PC-3 (cell line): ENCODE measurements around the gene ATF6. TPM values are rescaled to one million over a fixed set of nuclear protein-coding genes. Genes with fewer than 3 reads are reported as not detected.

Experiments
- ATAC-seq: fragments of 200-7000 bp; cut with Tn5 transposase; 2 replicates; pipeline ENCODE4 v1.9.1; 2020; ENCODE audit warnings: mild to moderate bottlenecking, moderate library complexity
- BruUV-seq: library from RNA; stranded (reverse); fragments of 400-500 nt; replicated peaks from 2 replicates; lab custom pipeline; 2021; lab: Mats Ljungman, UMichigan
- CTCF ChIA-PET: fragments of 300-600 bp; sonication (Branson Sonifier 250); formaldehyde crosslinking; loops from one replicate; lab custom pipeline; 2022; ENCODE audit warnings: antibody characterized with exemption; lab: Charles Lee
- POLR2A ChIA-PET: fragments of 300-600 bp; sonication (Branson Sonifier 250); formaldehyde crosslinking; loops from one replicate; lab custom pipeline; 2022; ENCODE audit warnings: antibody characterized with exemption; ENCODE audit not compliant: unreplicated experiment; lab: Charles Lee
- DNase-seq: peaks from one replicate; pipeline ENCODE4 v3.0.0-alpha.2; 2015
- H2AFZ ChIP-seq: fragments of 300-600 bp; sonication (generic); 2 replicates; pipeline ENCODE4 v1.6.0; 2016; ENCODE audit warnings: antibody characterized with exemption, low read length
- H3F3A ChIP-seq: fragments of 300-600 bp; sonication (generic); one replicate; pipeline ENCODE4 v1.6.0; 2017; ENCODE audit warnings: antibody characterized with exemption, low read length, control low read depth, mild to moderate bottlenecking; ENCODE audit not compliant: unreplicated experiment
- H3K27ac ChIP-seq: fragments of 300-600 bp; sonication (generic); 2 replicates; pipeline ENCODE4 v1.5.1; 2016; ENCODE audit warnings: mild to moderate bottlenecking, low read length
- H3K27me3 ChIP-seq: fragments of 300-600 bp; sonication (generic); 2 replicates; pipeline ENCODE4 v1.6.1; 2016; ENCODE audit warnings: low read length, mixed read lengths
- H3K36me3 ChIP-seq: fragments of 300-600 bp; sonication (generic); 2 replicates; pipeline ENCODE4 v1.6.1; 2016; ENCODE audit warnings: low read depth, mixed run types, low read length, mixed read lengths
- H3K4me1 ChIP-seq: fragments of 300-600 bp; sonication (generic); 2 replicates; pipeline ENCODE4 v1.5.1; 2016; ENCODE audit warnings: low read length; ENCODE audit not compliant: insufficient read depth
- H3K4me2 ChIP-seq: fragments of 300-600 bp; sonication (generic); 2 replicates; pipeline ENCODE4 v1.6.0; 2016; ENCODE audit warnings: low read length
- H3K4me3 ChIP-seq: fragments of 300-600 bp; sonication (generic); 2 replicates; pipeline ENCODE4 v1.5.1; 2016; ENCODE audit warnings: mild to moderate bottlenecking, low read length, mixed read lengths
- H3K79me2 ChIP-seq: fragments of 300-600 bp; sonication (generic); 2 replicates; pipeline ENCODE4 v1.6.1; 2017; ENCODE audit warnings: low read length, mixed read lengths
- H3K9ac ChIP-seq: fragments of 300-600 bp; sonication (generic); 2 replicates; pipeline ENCODE4 v1.6.0; 2016; ENCODE audit warnings: mild to moderate bottlenecking, low read length
- H3K9me2 ChIP-seq: fragments of 300-600 bp; sonication (generic); replicated peaks from 2 replicates; pipeline ENCODE4 v1.6.1; 2016; ENCODE audit warnings: mixed run types, low read length, mixed read lengths
- H3K9me3 ChIP-seq: fragments of 300-600 bp; sonication (generic); 2 replicates; pipeline ENCODE4 v1.6.1; 2016; ENCODE audit warnings: low read length, mixed read lengths
- H4K20me1 ChIP-seq: fragments of 300-600 bp; sonication (generic); 2 replicates; pipeline ENCODE4 v1.6.1; 2016; ENCODE audit warnings: low read length, mixed read lengths
- EZH2 ChIP-seq: fragments of 300-600 bp; sonication (generic); IDR thresholded peaks from one replicate; pipeline ENCODE4 v1.6.1; 2017; ENCODE audit warnings: antibody characterized with exemption, mild to moderate bottlenecking, low read length; ENCODE audit not compliant: unreplicated experiment
- EZH2phosphoT487 ChIP-seq: fragments of 300-600 bp; sonication (generic); IDR thresholded peaks from 2 replicates; pipeline ENCODE4 v1.6.1; 2018; ENCODE audit warnings: mild to moderate bottlenecking, antibody characterized with exemption, low read length, borderline replicate concordance
- intact Hi-C: fragments of 100-400 bp; cut with micrococcal nuclease; formaldehyde crosslinking; loops from 2 replicates; pipeline ENCODE4 v1.9.0; 2023
- total RNA-seq: library from RNA; depleted of rRNA; stranded (reverse); fragments of >200 nt; gene quantifications from 2 replicates; pipeline ENCODE4 v1.2.3, GENCODE V29; 2014
- TF ChIP-seq, protein P1 (sequence below): fragments of 300-600 bp; sonication (generic); conservative IDR thresholded peaks from 2 replicates; pipeline ENCODE4 v1.5.1; 2017; ENCODE audit warnings: antibody characterized with exemption, low read depth, mild to moderate bottlenecking, low read length

Gene ATF6
- total RNA-seq, 1 experiment from 2014 or later = 19.7 TPM

DNA sequence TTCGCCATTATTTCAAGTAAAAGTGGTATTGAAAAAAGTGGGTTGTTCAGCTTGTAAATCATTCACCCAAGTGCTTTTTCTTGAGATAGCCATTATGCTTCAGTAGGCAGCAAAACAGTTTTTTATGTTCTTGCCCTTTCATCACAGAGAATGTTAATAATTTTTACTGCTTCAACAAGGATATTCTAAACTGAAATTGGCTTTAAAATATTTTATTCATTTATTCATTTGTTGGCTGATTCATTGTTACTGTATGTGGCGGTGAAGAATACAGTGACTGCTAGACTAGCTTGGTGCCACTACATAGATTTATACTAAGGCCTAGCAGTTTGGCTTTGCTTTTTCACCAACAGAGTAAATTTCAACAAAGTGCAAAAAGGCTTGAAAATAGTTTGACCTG lies 136.1 kb downstream of the ATF6 start:
- no peak for ATAC-seq
- CTCF ChIA-PET = interaction anchor here (0.8 kb wide), 1 partner anchor 135 kb away, joined by 8 read pairs; no protein-coding TSS in a partner anchor

DNA sequence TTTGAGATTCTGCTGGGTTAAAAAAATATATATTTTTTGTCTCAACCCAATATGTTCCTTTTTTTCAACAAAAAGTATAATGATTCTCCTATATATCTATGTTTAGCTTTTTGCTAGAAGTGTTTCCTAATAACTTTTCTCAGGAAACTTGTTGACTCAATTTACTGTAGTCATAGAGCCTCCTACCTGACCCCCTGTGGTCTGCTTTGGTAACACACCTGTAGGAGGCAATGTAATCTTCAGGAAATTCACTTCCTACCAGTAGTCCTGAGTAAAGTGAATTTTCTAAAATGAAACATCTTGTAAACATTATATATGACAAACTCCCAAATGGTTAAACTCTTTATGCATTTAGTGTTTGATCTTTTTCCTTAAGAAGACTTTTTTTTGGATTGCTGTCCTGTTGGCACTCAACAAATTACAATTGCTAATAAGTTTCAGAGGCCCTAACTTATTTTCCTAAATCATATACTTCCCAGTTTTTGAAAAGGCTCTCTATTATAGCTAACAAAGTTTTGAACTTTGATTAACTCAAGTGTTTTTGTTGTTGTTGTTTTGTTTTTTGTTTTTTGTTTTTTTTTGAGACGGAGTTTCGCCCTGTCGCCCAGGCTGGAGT lies 139.3 kb downstream of the ATF6 start:
- DNase-seq (peak; percentile 74), ATAC-seq (peak; percentile 40; the same call in 1 of the 2 replicates)
- Histone ChIP-seq H3K36me3 (no peaks in the 10 kb centered on the region), H3K27ac (no peak overlapping the region), H3K4me3 (no peak overlapping the region), H3K9me2 (no peaks in the 10 kb centered on the region), H3K27me3 (no peaks in the 10 kb centered on the region), H3K9ac (no peak overlapping the region), H3F3A (no peaks in the 10 kb centered on the region), H2AFZ (no peak overlapping the region), H3K4me2 (no peak overlapping the region), H4K20me1 (no peaks in the 10 kb centered on the region), H3K4me1 (peaks cover 12% of the 10 kb centered on the region), H3K9me3 (no peaks in the 10 kb centered on the region), H3K79me2 (no peaks in the 10 kb centered on the region)
- intact Hi-C loops = no loop called here
- POLR2A ChIA-PET = no interaction called here
- TF ChIP-seq, protein P1, sequence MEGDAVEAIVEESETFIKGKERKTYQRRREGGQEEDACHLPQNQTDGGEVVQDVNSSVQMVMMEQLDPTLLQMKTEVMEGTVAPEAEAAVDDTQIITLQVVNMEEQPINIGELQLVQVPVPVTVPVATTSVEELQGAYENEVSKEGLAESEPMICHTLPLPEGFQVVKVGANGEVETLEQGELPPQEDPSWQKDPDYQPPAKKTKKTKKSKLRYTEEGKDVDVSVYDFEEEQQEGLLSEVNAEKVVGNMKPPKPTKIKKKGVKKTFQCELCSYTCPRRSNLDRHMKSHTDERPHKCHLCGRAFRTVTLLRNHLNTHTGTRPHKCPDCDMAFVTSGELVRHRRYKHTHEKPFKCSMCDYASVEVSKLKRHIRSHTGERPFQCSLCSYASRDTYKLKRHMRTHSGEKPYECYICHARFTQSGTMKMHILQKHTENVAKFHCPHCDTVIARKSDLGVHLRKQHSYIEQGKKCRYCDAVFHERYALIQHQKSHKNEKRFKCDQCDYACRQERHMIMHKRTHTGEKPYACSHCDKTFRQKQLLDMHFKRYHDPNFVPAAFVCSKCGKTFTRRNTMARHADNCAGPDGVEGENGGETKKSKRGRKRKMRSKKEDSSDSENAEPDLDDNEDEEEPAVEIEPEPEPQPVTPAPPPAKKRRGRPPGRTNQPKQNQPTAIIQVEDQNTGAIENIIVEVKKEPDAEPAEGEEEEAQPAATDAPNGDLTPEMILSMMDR = peak; percentile 87
- TF ChIP-seq EZH2phosphoT487 = no peak
- BruUV-seq = no TSS peak
- CTCF ChIA-PET = interaction anchor here (0.6 to 1.0 kb wide), 3 partner anchors 26 to 95 kb away, joined by 3 to 5 read pairs (median 5); no protein-coding TSS in a partner anchor

More for the DNA sequence above, 136.1 kb downstream of the ATF6 start:
- no peaks in the 10 kb centered on the region for H3K9me2 ChIP-seq
- H3K27me3 ChIP-seq = no peaks in the 10 kb centered on the region
- intact Hi-C loops = no loop called here
- H3K4me1 ChIP-seq = peaks cover 12% of the 10 kb centered on the region
- no peak overlapping the region for H3K27ac ChIP-seq
- H3K9ac ChIP-seq = no peak overlapping the region
- H4K20me1 ChIP-seq = no peaks in the 10 kb centered on the region
- TF ChIP-seq EZH2phosphoT487 = no peak
- no peak for TF ChIP-seq EZH2
- TF ChIP-seq, protein P1 = no peak
- no peaks in the 10 kb centered on the region for H3K79me2 ChIP-seq
- no peaks in the 10 kb centered on the region for H3F3A ChIP-seq
- no peaks in the 10 kb centered on the region for H3K36me3 ChIP-seq
- H3K4me3 ChIP-seq = no peak overlapping the region
- no peak for DNase-seq
- no peak overlapping the region for H3K4me2 ChIP-seq
- no TSS peak for BruUV-seq
- H3K9me3 ChIP-seq = no peaks in the 10 kb centered on the region
- H2AFZ ChIP-seq = no peak overlapping the region
- POLR2A ChIA-PET = no interaction called here

DNA sequence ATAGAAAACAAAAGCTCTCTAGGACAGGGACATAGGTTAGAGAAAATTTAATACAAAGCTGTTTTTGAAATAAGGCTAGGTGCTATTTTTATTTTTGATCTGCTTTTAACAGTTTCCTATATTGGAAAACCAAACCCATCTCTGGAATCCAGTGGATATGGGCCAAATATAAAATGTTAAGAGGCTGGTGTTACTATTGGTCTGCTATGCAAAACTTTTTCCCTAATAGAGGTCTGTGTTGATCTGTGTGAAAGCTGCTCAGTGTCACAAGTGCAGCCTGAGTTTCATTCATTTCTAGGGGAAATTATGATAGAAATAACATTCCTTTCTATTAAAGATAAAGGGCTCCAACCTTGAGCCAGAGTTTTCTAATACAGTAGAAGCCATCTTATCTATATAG lies 141.1 kb downstream of the ATF6 start:
- no peak overlapping the region for H3K27ac ChIP-seq

More for the DNA sequence above, 141.1 kb downstream of the ATF6 start:
- no peaks in the 10 kb centered on the region for H3K27me3 ChIP-seq
- no peaks in the 10 kb centered on the region for H3F3A ChIP-seq
- no peak overlapping the region for H3K4me3 ChIP-seq
- ATAC-seq (no peak), DNase-seq (no peak)
- H3K79me2 ChIP-seq = no peaks in the 10 kb centered on the region
- no peaks in the 10 kb centered on the region for H4K20me1 ChIP-seq
- ChIA-PET POLR2A (no interaction called here), CTCF (no interaction called here)
- peaks cover 14% of the 10 kb centered on the region for H3K4me1 ChIP-seq
- no peak overlapping the region for H3K9ac ChIP-seq
- H2AFZ ChIP-seq = no peak overlapping the region
- intact Hi-C loops = loop anchor here (2.0 kb wide), 1 partner anchor 114 kb away; no protein-coding TSS in a partner anchor
- H3K4me2 ChIP-seq = no peak overlapping the region
- H3K36me3 ChIP-seq = no peaks in the 10 kb centered on the region
- no peaks in the 10 kb centered on the region for H3K9me2 ChIP-seq
- BruUV-seq = no TSS peak
- no peak for TF ChIP-seq EZH2
- no peak for TF ChIP-seq EZH2phosphoT487
- TF ChIP-seq, protein P1 = no peak
- no peaks in the 10 kb centered on the region for H3K9me3 ChIP-seq
